AG09319 (cell line): ENCODE measurements around the gene MKNK1.

Experiments
- DNase-seq: peaks from one replicate; pipeline ENCODE4 v3.0.0-alpha.2; 2010; ENCODE audit warnings: low read depth; ENCODE audit errors: extremely low read depth
- CTCF ChIP-seq: IDR thresholded peaks from 2 replicates; pipeline ENCODE4 v1.5.1; 2011; ENCODE audit warnings: low read depth, mild to moderate bottlenecking, inconsistent platforms, low read length, moderate library complexity

Gene MKNK1

DNA sequence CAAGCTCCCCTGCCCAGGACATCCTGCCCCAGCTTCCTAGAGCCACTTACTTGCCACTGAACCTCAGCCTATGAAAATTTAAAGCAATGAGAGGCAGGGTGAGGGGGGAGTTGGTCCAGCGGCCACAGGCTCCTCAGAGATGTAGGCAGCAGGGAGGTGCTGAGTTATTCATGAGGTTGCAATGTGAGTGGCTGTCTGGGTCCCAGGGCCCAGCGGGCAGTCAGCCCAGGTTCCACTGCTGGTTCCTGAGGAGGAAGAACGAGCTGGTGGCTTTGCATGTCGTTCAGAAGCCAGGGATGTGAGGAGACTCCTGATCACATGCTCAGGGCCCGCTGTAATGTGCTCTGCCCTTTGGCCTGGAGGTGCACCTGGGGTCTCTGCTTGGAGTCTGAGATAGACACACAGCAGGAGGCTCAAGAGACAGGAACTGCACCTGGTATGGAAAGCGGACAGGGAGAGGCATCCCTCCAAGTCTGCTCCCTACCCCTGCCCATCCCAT is 52.4 kb downstream of the MKNK1 start, which contains the start of gene KNCN:
Gene KNCN, minus strand, starts transcription at position 51 of the 499 bp plus-strand sequence. CDS start 432 bp downstream, outside the sequence.
- no peak for TF ChIP-seq CTCF
- no peak for DNase-seq

- no peak for TF ChIP-seq CTCF
- no peak for DNase-seq
These were observed 53.3 kb downstream of the MKNK1 start for GRCh38 chr1:46550751-46551231.

DNA sequence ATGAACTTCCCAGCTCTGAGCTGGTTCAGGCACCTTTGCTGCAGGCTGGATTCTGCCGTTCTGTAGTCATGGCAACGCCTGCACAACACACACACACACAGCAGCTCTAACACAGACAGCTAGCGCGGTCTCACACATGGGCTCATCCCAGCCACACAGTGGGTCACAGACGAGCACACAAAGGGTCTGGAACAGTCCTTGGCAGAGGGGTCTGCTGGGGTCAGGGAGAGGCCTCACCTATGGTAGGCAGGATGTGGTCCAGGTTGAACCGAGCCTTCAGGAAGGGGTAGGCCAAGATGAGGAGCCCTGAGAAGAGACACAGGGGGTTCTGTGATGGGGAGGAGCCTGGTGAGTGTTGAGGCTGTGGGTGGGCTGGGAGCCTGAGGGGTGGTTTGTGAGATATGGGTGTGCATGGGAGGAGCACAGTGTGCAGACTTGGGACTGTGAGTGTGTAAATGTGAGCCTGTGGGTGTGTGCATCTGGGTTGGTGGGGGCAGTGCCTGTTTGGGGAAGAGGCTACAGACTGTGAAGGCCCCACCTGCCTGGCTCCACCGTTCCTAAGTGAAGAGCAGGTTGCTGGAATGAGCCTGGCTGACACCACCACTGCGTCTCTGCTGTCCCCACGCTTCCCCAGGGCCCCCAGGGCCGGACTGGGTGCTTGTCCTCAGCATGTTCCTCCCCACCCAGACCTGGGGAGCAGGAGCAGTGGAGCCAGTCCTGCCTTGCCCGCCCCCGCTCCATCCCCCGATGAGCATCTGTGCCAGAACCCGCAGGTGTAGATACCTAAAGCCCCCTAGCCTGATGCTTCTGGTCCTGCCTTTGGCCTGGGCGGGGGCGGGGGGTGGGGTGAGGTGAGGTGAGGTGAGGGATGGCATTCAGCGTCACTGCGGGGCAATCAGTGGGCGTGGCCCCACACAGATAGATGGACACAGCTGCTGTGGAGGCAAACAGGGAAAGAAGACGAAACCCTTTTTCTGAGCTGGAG is 54.1 kb downstream of the MKNK1 start:
- no peak for DNase-seq
- TF ChIP-seq CTCF: no peak

GRCh38 chr1:46547481-46548383 is 56.3 kb downstream of the MKNK1 start:
- peak; percentile 50 for TF ChIP-seq CTCF
- DNase-seq: no peak

- no peak for DNase-seq
- no peak for TF ChIP-seq CTCF
These were observed 57.9 kb downstream of the MKNK1 start for GRCh38 chr1:46546210-46546609.

DNA sequence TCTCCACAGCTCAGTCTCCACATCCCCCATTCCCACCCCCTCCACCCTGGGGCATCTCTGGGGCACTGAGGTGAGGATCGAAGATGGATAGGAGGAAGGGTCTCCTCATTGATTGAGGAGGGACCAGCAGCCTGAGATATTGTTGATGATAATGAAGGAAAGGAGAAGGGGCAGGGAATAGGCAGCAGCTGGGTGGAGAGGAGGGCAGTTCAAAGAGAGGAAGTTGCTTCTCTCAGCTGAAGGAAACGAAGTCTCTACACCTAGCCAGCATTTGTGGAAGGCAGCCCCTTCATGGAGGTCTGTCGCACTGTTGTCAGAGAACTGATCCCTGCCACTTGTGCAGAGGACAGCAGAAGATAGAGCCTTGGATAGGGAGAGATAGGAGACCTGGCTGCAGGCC is 58.3 kb downstream of the MKNK1 start:
- no peak for DNase-seq
- TF ChIP-seq CTCF: no peak
